HG02798 (cell line): Measurements from ENCODE around the gene POU2F3.

Experiments used
- ATAC-seq: cut with Tn5 transposase; IDR thresholded peaks from one replicate; pipeline ENCODE4 v1.9.1; 2021; ENCODE audit warnings: mild to moderate bottlenecking; ENCODE audit not compliant: unreplicated experiment, poor library complexity

Gene POU2F3

DNA sequence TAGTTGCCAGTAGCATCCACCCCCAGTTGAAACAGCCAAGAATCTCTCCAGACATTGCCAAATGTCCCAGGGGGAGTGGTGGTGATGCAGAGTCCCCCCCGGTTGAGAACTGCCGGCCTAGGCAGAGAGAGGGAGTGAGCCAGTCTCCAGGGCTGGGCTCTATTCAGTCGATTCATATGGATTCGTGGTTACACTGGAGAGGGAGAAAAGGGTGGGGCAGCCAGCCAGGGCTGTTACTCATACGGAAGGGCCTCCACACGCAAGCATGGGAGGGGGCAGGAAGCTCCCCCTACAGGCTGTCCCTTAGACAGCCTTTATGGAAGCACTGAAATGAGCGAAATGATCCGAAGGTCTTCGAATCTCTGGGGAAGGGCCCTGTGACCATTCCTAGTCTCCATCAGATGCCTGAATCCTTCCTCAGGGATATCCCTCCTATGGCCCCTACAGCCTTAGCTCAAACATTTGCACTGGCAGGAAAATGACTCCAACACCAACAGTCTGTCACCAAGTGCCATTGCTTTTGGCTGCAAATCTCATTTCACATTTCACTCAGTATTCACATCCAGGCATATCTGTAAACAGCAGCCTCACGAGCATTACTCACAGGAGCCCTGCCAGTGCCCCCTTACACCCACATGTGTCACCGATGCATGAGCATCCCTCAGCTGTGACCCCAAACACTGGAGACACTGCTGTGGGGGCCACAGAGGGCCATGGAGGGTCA is 66.7 kb downstream of the POU2F3 start:
- ATAC-seq, result no peak

DNA sequence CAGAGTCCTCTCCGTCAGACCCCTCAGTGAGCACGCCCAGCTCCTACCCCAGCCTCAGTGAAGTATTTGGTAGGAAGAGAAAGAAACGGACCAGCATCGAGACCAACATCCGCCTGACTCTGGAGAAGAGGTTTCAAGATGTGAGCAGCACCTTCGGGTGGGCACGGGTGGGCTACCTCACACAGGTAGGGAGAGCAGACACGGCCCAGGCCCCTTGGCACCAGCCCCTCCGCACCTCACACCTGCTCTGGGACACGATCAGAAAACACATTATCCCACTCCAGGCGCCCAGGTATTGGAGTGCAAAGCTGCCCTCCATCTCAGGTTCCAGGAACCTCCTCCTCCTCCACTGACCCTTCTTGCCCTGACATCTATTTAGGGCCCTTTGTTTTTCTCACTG is 67.5 kb downstream of the POU2F3 start:
- ATAC-seq, result no peak

DNA sequence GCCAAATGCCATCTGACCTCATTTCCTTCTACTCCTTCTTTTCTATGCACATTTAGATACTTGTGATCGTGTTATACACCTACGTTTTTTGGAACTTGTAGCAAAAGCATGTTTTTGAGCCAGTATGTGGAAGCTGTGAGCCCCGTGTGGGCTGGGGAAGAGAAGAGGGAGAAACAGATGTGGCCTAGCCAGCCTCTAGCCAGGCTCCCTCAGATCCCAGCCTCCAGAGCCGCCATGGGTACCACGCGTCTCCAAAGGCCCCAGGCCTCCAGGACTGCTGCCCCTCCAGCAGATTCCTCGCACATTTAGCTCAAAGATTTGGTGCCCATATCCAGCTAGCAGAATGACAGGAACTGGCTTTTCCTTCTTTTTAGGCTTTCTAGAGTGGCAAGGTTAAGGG is 68.1 kb downstream of the POU2F3 start:
- ATAC-seq, result no peak

DNA sequence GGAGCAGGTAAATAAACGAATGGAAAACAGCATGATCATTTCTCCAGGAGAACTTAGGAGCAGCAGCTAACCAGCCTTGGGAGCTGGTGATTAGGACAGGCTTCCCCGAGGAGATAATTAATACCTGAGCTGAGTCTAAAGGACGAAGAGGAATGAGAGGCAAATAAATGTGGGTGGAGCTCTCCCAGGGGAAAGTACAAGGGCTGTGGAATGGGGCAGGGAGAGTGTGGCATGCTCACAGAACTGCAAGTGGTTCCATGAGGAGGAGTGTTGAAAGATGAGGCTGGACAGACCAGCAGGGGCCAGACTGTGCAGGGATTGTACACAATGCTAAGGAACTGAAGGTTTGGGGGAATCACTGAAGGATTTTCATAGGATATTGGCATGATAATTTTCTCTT is 70.9 kb downstream of the POU2F3 start:
- no peak for ATAC-seq

DNA sequence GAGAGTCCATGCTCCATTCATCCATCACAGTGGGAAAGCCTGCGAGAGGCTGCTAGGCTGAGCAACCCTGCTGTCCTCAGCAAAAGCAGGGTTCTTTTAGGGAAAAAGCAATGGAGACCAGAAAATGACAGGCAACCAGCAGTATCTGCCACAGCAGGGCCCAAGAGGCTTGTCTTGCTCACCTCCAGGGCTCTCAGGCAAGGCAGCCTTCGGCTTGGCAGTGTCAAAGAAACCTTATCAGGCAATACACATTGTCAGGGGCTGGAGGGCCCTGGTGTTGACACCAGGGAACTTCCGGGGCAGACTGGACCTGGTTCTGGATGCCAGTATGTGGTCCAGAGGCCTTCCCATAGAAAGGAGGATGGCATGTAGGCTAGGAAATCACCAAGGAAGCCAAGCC is 74.9 kb downstream of the POU2F3 start:
- no peak for ATAC-seq

DNA sequence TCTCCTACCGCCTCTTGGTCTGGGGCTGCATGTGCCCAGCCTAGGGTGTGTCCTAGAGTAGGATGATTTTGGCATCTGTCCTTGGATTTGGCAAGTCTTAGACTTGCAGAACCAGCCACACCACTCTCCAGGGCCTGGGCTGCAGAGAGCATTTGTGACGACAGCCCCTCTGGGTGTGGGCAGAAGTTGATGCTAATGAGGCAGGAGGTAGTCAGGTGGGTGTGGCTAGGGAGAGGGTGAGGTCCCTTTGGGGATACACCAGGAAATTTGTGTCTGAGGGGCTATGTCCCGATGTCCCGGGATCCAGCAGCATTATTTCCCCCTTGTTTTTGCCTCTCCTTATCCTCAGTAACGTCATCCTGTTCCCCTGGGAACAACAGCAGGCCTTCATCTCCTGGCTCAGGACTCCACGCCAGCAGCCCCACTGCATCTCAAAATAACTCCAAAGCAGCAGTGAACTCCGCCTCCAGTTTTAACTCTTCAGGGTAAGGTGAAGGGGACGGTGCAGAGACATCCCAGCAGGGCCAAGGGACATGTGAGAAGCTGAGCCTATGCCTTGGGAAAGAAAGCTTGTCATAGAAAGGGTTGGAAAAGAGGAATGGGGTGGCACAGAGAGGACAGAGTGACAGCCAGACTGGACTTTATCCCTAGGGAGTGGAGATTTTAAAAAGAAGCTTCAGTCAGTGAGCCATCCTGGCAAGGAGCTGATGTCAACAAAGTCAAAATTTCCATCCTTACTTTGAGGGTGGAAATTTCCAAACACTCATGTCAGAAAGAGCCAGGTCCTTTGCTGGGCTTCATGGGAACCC is 77.1 kb downstream of the POU2F3 start:
- no peak for ATAC-seq

DNA sequence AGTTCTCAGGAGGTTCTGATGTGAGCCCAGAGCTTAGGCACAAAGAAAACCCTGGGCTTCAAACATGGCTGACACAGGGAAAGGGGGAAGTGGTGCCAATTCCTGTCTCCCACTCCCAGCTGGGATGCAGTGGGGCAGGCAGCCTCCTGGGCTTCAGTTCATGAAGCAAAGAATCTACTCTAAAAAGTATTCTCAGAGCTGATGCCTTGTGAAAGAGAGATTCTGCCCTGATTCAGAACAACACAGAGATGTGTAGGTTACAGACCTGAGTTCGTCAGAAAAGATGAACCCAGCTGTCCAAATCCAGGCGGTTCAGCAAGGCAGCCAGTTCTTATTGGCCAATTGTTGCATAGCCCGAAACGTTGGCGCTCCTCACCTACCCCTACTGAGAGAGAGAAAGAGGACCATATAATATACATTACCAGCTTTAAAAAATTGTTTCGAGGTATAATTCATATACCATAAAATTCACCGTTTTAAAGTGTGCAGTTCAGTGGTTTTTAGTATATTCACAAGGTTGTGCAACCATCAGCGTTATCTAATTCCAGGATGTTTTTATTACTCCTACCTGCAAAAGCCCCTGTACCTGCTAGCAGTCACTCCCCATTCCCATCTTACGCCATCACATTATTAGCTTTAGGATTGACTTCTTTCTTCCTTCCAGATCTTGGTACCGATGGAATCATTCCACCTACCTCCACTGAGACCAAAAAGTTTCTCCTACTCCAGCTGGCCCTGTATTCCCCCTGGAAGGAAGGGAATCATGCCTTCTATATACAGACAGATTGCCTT is 77.9 kb downstream of the POU2F3 start:
- no peak for ATAC-seq

DNA sequence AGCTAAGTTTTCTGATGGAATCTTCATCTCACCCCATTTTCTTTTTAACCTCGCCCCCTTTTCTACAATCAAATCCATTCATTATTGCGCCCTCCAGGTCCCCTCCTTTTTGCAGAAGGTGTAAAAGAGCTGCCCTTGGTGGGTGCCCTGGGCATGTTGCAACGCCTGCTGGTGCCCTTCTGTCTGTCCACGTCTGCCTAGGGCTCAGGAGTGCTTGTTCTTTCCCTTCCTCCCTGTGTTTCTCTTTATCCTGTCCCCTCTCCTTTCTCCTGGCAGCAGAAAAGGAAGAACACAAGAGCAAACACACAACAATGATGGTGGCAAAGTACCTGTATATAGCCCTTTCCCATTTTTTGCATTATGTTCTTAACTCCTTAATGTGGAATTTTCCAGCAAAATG is 79.0 kb downstream of the POU2F3 start:
- ATAC-seq, result no peak

DNA sequence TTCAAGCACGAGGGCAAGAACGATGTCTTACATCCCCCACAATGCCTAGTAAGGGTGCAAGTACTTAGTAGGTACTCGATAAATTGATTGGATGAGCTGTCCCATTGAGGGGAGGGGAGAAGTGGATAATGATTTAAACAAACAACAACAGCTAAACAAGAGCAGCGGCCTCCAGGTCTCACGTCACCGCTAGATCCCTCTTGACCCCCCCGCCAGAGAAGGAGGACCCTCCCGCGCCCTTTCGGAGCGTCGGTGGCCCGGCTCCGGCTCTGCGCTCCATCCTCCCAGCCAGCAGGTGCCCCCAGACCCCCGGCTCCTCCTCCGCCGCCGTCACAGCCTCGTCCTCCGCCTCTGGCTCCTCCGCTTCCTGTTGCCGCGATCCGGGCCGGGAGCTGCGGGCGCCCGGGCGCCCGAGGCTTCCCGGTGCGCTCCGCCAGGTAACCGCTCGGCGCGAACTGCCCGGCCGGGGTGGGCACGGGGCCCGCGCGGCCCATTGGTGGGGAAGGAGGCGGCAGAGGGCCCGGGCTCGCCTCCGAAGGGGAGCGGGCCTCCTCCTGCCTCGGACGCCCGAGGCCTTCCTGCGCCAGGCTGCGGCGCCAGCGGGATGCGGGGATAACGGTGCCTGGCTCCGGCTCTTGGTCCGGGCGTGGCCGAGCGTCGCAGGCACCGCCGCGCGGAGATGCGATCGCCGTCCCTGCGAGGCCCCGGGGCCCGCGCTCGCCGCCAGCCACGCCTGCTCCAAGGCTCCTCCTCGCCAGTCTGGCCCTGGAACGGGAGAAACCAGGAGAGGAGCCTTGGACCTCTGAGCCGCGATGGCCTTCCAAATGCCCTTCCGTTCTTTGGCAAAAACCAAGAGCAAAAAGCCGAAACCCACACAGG is 85.2 kb downstream of the POU2F3 start, which contains the start of gene TLCD5:
TLCD5 (plus strand) TSS at position 368 of the 879 bp plus-strand sequence. CDS start 2,143 bp downstream, outside the sequence.
- peak; percentile 55 for ATAC-seq

DNA sequence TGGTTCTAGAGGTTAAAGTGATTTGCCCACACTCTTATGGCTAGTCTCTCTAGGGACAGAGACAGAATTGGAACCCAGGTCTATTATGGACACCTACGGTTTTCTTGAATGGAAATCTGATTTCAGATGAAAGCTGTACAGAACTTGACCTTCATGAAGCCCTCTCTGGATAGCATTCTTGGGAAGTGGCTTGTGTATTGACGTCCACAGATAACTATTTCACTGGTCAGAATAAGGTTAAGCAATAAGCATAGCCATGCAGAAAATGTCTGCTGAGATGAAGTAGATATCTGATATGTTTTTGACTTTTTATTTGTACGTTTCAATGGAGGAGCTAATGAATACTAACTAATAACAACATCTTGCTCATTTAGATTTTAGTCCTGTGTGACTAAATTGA is 86.3 kb downstream of the POU2F3 start:
- no peak for ATAC-seq

DNA sequence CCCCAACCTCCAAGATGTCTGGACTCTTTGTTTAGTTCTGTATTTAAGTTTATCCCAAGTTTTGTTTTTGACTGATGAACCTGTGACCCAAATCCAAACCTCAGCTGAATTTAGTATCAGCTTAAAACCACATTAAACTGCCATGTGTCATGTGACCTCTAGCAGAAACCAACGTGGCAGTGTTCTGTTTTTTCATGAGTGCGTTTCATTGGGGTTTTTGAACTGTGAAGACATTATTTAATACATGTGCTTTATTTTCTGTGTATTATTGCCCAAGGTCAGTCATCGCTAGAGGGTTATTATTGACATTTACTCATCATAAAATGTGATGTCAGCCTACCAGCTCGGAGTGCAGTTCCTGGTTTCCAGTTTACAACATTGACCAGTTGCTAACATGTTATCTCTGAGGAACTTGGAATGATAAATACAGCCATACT is 86.9 kb downstream of the POU2F3 start:
- no peak for ATAC-seq

DNA sequence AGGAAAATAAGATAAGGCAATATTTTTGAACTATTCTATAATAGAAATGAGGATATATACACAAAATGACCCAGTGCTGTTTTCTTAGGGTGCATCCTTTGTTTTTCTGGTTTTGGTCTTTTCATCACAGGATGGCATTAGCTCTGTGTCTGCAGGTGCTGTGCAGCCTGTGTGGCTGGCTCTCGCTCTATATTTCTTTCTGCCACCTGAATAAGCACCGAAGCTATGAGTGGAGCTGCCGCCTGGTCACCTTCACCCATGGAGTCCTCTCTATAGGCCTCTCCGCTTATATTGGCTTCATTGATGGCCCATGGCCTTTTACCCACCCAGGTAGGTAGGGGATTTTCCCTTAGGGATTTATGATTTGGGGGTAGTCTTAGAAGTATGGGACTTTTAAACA is 87.4 kb downstream of the POU2F3 start:
- no peak for ATAC-seq

DNA sequence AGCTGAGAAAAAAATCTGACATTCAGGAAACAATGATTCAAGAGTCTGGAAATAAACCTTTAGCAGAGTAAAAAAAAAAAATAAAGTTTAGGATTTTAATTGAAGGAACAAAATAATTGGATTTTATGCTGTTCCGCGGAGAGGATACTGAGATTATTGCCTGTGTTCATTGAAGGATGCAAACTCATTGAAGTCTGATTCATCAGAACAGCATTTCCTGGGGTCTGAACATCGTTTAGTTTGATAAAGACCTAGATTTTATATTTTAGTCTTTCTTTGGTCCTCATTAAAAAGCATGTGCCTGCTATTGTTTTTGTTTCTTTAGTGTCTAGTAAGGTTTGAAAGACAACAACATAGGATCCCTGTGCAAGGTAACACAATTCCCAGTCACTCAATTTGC is 89.6 kb downstream of the POU2F3 start:
- no peak for ATAC-seq

DNA sequence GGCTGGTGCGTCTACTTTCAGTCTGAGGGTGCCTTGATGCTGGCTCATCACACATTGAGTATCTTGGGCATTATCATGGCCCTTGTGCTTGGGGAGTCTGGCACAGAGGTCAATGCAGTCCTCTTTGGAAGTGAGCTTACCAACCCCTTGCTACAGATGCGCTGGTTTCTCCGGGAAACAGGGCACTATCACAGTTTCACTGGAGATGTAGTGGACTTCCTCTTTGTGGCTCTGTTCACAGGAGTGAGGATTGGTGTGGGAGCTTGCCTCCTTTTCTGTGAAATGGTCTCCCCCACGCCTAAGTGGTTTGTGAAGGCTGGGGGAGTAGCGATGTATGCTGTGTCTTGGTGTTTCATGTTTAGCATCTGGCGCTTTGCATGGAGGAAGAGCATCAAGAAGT is 90.1 kb downstream of the POU2F3 start:
- no peak for ATAC-seq

DNA sequence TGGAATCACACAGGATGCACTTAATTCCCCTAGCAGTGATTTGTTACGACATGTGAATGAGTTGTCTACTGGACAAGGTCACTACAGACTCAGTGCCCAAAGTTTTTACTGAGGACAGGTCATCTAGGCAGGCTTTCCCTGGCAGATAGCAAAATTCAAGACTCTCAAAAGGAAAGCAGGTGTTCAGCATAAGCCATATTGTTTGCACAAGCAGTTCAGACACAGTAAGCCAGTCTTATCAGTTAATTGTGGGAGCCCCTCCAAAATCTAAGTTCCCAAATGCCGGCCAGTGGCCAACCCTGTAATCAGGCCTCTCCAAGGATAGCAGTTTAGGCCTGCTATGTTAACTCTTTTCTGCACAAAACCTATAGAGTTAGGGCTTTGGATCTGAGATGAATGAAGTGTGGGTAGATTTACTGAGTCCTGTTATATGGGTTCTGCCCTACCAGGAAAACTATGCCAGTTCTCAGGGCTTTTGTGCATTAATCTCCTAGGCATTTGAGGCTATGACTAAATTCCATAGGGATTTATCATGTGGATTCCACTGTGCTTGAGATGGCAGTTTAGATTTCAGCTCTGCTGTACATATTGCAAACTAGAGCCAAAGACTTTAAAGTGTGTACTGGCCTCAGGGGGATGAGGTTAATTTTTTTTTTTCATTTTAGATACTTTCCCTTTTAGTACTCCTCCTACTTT is 91.5 kb downstream of the POU2F3 start:
- no peak for ATAC-seq

DNA sequence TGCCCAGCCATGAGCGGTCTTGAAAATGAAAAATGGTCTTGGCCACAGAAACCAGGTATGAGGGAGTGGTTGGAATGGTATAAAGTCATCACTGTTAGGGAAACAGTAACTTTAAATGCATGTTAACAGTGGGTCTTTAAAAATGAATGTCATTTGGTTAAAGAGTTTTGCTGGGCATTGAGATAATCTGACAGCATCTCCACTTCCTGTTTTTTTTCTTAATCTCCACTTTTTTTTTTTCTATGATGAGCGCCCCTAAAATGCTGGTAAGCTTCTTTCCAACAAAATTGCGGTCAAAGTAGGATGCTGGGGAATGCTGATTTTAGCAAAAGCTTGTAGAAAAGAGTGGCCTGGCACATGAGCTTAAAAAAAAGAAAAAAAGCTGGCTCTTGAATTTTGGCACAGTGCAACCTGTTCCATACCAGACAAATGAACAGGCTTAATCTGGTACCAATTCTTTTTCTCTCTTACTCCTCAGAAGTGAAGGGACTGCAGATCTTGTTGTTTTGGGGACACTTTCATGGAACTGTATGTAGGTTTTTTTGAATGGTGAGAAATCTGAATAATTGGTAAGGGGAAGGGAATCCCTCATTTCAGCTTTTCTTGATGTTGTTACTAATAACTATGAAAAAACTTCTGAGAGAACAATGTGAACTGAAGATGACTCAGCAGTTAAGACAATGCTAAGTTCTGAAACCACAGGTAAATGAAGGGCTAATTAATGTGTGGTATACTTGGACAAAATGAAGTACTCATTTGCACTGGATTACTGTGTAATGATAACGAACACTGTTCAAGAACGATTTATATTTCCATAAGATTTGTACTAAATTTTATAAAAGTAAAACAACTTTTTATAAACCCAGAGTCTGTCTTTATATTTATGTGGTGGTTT is 93.1 kb downstream of the POU2F3 start:
- no peak for ATAC-seq

DNA sequence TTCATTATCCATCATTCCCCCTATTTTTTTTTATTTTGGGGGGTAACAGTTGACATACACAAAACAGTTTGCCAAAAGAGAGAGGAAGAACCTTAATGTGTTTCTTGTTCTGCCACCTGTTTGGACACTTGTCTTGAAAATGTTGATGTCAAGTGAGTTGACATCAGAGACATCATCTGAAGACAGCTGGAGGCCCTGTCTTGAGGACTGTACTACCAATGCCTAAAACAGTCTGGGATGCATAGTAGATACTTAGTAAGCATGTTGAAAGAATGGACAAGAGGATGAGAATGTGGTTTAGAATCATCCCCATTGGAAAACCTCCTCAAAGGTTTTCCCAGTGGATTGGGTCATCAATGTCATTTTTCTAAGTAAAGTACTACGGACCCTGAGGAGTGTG is 93.9 kb downstream of the POU2F3 start:
- no peak for ATAC-seq

DNA sequence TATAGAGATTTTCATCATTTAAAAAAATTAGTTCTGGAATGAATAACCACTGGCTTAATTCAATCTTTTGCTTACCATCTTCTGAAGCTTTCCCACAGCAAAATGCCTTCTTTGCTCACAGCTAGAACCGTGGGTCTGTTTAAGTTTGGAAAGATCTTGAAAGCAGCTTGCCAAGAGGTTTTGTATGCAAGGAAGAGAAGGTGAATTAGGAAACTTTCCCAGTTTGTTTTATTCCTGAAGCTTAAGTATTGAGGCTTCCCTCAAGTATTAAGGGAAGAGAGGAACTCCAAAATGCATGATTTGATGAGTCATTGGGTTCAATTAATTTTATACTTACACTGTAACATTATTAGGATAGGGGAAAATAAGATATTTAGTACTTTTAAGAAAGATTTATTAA is 94.4 kb downstream of the POU2F3 start:
- no peak for ATAC-seq
